ENCODE data around the gene WWOX.
A peak's percentile ranks its signal among the peaks of the same experiment; 100 is the strongest.

Gene WWOX

DNA sequence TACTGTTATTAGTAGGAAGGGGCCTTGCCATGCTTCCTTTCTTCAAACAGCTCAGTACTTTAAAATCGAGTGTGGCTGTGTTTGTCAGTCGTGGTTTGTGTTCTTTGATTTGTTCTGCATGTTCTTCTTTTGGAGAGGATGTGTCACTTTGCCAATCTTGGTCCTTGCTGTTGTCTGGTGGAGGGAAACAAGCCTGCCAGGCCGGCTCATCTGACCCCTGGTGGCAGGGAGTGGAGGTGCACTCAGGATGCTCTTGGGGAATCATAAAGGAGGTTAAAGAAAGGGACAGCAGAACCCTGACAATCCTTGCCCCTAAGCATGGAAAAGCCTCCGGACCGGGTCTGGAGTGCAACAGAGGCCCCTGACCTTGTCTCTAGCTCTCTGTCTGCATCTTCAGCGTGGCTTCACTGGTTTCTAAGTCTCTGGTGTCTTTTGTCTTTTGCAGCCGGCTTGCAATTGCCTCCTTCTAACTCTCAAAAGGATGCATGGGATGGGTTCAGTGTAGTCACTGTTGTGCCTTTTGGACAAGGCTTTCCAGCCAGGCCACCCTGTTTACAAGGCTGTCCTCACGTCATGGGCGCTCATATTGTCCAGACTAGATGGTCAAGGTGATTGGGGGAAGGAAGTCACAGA lies 135.8 kb downstream of the WWOX start:
- DNase-seq = peak; percentile 3 to 58 (median 32)

DNA sequence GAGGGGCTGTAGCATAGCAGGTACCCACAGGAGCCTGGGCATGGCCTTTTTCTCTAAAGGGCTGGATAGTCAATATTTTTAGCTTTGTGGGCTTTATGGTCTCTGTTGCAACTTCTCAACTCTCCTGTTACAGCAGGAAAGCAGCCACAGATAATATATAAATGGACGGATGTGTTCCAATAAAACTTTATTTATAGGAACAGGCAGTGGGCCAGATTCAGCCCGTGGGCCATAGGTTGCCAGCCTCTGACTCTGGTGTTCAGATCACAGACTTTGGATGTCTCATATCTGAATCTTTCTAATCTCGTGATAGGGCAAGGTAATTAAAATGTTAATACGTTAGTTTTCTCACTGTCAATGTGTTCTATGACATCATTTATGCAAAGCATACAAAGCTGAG lies 136.4 kb downstream of the WWOX start:
- DNase-seq = no peak

DNA sequence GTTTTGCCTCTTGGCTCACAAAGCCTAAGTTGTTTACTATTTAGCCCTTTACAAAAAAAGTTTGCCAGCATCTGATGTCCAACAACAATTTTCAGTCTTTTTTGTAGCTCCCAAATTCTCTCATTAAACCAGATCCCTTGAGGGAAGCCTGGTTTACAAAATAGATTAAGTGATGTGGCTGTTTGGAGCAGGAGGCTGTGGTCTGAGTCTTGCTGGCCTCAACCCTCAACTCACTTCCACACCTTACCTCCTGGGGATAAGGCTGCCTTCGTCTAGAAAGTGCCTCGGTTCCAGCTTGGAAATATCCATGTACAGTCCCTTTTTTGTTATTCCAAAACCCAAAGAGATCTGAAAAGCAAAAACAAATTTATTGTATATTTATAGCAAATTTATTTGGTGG lies 138.4 kb downstream of the WWOX start:
- DNase-seq = no peak

DNA sequence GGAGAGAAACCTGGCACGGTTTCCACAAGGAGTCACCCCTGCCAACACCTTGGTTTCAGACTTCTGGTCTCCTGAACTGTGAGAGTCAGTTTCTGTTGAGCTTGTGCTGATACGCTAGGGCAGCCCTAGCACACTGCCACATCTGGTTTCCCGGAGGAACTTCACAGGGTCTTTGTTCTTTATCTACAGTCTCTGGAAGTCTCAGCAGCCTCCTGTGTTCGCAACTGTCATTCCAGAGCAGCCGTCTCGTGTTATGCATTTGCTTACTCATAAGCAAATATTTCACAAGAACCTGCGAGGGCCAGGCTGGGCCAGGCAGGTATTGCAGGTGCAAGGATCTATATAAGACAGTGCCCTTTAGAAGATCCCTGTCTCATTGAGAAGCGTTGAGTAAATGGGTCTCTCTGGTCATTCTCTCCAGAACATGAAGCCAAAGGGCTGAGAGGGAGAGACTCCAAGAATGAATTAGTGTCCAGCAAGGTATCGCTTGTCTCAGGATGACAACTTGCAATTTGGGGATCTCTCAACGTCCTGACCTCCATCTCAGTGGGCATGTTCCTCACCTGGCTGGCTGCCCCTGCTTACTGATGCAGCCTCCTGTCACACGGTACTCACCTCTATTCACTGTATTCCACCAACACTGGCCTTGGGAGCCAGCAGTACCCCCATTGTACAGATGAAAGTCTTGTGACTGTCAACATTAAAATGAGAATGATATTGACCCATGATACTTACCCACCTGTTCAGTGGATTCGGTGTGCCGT lies 141.2 kb downstream of the WWOX start:
- DNase-seq = no peak

DNA sequence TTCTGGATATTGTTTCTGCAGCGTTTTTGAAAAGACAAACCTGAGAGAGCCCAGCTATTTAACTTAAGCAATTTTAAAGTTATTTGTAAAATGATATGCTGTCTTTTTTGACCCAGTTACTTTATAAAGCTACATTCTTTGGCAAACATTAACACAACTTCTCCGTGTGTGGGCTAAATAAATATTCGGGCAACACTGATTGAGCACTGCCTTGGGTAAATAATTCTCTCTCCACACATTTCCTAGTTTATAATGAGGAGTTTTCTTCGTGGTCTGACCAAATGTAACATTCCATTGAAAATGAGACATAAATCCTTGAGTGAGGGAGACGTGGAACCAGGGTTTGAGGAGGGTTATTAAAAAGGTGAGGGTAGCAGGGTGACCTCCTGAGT lies 142.8 kb downstream of the WWOX start:
- no peak for DNase-seq

DNA sequence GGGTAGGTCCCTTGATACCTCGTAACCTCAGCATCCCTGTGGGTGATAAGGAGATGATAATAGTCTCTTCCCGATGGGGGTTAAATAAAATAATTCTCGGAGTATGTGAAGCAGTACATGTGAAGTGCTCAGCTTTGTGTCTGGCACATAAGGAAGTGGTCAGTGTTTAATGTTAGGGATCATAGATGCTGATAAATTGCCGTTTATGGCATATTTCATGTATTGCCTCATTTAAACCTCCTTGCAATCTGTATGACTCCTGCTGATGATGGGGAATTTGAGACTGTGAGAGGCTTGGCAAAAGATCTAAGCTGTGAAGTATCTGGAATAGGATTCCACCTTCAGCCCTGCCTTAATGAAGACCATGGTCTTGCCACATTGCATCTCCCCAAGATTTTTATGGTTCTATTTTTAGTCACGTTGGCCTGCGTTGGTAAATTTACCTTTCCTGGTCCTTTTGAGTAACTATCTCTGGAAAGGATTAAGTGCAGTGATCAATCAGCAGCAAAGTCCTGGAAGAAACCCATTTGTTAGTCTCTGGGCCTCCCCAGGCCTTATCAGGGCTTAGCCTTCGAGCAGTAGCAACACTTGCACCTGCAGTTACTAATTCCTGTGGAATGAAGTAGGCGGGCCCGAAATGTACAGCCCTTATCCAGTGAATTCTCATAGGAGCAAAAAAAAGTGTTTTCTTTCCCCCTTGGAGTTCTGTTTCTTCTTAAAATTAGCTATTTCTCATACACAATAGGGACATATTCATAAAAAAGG lies 144.9 kb downstream of the WWOX start:
- no peak for DNase-seq

DNA sequence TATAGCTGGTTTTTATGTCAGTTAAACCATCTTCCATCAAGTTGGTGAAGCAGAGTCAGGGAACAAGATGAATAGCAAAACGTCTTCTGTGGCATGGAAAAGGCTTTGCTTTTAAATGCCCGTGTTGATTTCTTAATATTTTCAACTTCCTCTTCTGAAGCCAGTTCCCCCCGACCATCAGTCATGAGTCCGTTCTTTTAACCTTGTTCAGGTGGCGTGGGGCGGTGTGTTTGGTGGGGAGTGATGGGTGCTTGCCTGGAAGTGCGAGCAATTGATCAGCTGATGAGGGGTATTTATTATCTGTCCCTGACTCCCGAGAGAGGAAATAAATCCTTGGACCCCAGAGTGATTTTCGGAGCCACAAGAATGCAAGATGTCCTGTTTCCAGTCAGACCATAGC lies 147.1 kb downstream of the WWOX start:
- DNase-seq = no peak

DNA sequence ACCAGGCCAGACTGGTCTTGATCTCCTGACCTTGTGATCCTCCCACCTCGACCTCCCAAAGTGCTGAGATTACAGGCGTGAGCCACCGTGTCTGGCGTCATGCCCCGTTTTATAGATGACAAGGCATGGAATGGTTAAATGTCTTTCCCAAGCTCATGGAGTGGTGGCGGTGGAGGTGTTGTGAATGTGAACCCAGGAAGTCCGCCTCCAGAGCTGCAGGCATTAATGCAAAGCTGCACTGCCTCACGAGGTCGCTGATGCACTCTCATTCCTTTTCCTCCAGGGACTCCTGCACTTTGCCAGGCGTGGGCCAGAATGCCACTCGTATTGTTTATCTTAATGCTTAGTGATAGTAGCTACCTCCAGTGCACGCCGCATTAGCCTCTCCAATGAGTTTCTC lies 149.6 kb downstream of the WWOX start:
- no peak for DNase-seq

DNA sequence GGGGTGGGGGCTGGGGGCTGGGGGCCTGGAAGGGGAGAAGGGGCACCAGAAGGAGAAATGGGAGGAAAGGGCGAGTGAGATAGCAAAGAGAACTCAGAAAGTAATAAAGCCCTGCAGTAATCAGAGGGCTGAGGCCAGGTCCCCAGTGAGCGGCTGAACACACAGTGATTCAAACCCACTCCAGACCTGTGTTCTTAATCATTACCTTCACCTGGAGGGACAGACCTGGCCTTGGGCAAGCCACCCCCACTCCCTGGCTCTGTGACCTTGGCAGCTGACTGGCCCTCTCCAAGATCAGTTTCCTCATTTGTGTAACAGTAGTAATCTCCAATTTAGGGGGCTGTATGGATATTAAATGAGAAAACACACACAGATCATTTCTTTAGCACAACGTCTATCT lies 150.4 kb downstream of the WWOX start:
- DNase-seq = no peak

DNA sequence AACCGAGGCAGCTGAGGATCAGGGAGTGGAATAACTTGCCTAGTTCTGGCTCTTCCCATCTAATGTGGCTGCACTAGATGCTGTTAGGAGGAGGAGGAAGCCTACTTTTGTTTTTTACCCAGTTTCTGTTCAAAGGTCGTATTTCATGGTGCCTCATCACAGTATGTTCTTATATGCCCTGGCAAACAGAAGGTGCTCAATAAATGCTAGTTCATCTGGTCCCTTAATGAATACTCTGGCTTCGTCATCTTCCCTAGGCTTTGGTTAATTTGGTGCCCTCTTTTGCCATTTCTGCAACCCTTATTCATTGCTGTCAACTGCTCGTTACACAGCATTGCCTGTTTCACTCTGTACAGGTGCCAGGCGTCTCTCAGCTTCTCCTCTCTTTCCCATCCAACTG lies 151.7 kb downstream of the WWOX start:
- DNase-seq = no peak

DNA sequence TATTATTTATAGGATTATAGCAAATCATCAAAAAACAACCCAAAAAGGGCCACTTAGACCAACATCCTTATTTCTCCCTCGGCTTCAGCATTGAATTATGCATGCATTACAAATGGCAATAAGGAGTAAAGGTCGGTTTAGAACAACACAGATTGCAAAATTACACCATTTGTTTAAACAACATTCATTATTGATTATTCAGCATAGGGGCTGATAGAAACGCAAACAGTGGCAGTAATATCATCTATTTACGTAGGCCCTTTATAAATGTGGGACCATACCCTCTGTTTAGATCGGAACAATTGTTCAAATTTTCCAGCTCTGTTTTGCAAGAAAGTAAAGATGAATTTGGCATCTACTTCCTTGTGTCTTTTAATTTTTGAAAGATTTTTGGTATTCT lies 153.3 kb downstream of the WWOX start:
- DNase-seq = no peak

DNA sequence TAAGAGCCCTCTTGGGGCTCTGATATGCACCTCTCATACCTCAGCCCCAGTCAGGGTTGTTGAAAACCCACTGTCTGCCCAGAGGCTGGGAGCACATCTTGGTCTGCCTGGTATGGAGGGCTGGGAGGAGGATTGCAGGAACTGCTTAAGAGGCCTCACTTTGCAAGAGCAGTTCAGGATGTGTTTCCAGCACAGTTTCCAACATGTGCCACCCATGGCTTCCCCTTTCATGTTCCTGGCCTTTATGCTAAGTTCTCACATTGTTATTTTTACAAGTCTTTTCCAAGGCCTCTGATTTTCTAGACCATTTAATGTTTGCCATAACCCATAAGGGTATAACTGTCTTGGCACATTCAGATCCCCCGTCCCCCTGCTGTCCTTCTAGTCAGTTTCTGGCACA lies 155.4 kb downstream of the WWOX start:
- no peak for DNase-seq

DNA sequence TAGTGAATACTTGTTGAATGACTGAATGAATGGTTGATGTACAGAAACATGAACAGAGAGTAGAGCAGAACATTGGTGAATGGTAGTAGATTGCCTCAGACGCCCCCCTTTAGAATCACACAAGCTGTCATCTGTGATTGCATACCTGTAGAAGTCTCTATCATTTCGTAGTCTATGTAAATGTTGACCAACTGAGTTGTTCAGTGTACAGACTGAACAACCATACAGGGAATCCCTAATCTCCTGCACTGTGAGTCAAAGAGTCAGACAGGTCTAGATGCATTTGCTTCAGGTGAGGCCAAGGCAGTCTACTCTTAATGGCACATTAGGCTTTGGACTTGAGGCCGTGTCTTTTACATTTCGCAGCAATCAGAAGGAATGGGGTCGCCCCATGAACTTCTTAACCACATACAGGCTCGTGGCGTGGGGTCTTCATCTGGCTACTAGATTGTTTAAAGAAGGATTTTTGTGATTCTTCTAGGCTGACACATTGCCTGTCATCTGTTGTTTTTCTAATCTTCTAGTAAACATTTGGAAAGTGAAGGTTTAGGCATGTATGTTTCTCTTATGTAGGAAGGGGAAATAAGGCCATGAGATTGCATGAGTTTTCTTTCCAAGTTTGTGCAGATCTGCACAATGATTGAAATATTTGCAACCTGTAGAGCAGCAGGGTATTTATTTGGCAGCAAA lies 157.4 kb downstream of the WWOX start:
- no peak for DNase-seq

DNA sequence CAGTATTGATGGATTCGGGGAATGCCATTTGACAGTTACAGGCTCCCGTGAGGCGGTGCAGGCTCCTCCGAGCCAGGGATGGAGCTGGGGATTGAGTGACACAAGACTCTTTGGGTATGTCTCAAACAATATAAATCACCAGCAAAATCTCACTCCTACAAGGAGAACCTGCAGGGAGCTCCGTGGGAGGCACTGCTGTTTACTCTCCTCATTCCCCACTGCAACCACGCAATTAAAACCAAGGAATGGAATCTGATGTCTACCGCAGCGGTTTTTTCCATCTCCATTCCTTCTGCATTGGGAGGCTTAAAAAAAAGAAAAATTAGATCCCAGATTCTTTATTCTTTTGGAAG lies 157.9 kb downstream of the WWOX start:
- no peak for DNase-seq

DNA sequence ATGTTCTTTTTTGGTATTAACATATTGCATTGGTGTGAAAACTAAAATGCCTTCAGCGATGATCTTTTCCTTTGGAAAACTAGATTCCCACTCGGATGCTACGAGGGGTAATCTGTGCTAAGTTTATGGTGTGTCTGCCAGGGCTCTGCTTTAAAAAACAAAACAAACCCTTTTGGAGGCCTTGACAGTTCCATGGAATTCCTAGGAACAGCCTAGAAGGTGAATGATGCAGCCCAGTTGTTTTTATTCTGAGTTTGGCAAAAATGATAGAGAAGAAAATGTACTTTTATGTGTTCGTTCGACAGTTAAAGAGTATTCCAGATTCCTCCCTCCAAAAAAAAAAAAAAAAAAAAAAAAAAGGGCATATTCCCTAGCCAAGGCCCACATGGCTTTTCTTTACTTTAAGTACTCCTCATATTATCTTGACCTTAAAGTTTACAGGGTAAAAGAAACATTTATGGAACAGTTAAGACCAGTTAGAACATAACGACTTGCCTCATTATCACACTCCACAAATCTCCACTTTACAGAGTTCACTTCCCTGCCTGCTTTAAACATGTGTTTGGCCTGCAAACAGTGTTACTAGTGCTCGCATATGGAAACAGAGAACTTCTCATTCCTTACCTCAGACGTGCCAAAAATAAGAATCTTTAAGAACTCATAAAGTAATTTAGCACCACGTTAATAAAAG lies 159.1 kb downstream of the WWOX start:
- DNase-seq = no peak

DNA sequence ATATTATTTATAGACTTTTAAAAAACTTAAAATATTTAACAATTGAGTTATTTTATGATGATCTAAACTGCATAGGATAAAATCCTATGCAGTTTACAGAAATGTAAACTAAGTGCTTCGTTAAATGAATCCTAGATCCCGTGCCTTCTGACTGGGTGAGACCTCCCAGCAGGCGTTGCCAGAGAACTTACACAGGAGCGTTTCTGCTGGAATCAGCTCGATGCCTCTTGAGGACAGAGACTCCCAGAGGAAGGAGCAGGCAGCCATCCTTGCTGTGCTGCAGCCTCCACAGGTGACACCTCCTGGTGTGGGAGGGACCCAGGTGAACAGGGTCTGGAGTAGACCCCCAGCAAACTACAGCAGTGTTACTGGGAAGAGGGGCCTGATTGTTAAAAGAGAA lies 160.4 kb downstream of the WWOX start:
- no peak for DNase-seq

DNA sequence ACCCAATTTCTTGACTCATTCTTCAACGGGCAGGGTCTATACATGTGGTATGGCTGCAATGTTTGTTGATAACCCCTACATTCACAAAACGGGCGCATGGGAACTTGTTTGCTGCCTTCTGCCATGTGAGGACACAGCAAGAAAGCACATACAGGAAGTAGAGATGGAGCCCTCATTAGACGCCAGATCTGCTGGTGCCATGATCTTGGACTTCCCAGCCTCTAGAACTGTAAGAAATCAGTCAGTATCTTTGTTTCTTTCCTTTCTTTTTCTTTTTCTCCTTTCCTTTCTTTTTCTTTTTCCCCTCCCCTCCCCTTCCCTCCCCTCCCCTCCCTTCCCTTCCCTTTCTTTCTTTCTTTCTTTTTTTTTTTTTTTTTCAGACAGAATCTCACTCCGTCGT lies 165.2 kb downstream of the WWOX start:
- DNase-seq = no peak

DNA sequence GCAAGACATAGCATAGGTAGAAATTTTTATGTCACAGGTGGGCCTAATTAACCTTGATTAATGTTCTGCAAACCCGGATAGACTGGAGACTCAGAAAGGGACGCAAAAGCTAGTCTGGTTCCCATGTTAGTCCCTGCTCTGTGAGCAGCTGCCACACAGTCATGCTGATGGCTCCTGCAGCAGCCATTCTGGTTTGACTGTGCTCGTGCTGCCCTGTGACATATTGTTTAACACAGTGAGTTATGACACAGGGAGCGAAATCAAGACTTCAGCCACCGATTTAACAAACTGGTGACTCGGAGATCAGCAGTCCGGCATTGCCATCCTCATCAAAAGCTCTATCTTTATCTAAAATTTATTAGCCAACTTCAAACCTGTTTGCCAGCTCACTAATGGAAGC lies 169.8 kb downstream of the WWOX start:
- DNase-seq = no peak

DNA sequence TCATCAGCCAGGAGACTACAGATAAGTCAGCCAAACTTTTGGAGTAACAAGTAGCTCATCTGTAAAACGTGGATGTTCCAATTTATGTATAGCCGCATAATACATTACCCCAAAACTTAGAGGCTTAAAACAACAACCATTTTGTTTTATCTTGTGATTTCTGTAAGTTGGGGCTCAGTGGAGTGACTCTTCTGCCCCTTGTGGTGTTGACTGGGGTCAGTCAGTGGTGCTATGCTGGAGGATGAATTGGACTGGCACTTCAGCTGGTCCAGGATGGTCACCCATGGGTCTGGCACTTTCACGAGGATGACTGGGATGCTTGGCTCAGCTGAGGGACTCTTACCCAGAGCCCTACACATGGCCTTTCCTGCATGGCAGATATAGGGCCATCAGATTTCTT lies 172.5 kb downstream of the WWOX start:
- DNase-seq = no peak

DNA sequence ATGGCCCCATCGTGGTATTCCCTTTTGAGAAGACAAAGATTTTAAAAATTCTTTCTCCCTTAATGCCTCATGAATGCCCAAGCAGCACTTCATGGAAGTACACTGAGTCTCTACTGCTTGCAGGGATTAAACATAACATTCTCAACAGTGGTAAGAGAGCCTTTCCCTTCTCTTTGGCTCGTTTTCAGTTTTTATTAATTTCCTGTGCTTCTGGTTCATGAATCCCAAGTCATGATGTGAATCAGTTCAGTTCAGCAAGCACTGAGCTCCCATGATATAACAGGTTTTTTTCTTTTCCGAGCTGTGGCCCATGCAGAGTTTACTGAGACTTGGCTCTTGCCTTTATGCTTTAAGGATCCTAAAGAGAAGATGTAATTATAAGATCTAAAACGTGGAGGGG lies 175.3 kb downstream of the WWOX start:
- no peak for DNase-seq

DNA sequence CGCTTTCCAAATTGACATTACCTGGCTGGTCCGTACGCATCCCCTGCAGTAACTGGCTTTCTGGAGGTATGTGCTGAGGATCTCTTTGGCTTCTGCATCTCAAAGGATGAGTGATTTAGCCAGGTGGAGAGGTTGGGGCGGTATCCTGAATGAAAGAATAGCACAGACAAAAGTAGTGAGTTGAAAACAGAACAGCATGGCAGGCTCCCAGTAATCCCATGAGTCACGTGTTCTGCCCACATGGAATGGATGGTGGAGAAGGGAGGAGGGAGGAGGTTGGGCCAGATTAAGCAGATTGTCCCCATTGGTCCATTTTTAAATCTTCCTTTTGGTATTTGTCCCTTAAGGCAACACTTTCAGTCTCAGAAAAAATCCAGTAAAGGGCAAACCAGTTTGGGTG lies 176.0 kb downstream of the WWOX start:
- DNase-seq = no peak

DNA sequence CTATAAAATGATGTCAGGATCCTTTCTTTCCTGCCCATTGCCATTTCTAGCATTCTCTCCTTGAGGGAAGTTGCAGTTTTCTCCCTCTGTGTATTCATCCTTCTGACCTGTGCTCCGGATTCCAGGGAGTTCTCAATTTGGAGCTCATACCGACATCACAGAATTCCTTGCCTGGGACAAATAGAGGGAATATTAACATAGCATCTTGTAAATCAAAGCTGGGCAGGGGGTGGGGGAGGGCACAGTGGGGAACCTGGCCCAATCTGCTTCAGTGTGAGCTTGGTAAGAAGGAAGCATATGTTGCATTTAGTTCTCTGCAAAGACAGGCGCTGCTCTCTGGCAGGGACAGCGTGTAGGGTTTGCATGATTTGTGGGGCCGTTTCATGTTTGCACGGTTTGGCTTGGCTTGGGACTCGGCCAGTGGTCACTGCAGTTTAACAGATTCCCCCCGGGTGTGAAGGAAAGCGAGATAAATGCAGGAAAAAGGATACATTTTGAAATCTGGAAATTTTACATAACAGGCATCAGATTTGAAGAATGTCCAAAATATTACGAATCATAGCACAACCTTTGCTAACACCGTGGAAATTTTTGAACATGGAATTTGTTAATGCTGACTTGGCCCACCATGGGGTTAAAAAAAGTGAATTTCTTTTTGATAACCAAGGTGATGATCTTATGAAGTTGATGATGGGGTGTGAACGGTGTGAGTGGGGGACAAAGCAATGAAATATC lies 178.0 kb downstream of the WWOX start:
- no peak for DNase-seq

All from stimulated activated naive CD4-positive, alpha-beta T cell (primary cell).